ENCODE results near the gene UTP20. TPM values are rescaled to one million over a fixed set of nuclear protein-coding genes. Genes with fewer than 3 reads are reported as not detected.
"Not testable (repeated sequence)": the region's sequence is repeated elsewhere in the genome, so short reads cannot be mapped to it uniquely, and the experiment has no call there.

UTP20 gene
- total RNA-seq, 1 donor from 2014 or later, result 7.6 TPM

- no peak for DNase-seq (ENCODE audit: low spot score)
- intact Hi-C loops (cut with DNase I), result no loop called here
These were observed 43.4 kb downstream of the UTP20 start for GRCh38 chr12:101323255-101323654.

GRCh38 chr12:101325590-101325989 lies 45.7 kb downstream of the UTP20 start:
- intact Hi-C loops (cut with DNase I), result no loop called here
- DNase-seq (ENCODE audit: low spot score), result no peak

- intact Hi-C loops (cut with DNase I), result no loop called here
- DNase-seq (ENCODE audit: low spot score), result no peak
These were observed 47.1 kb downstream of the UTP20 start for GRCh38 chr12:101327051-101327450.

- intact Hi-C loops (cut with DNase I), result no loop called here
- DNase-seq (ENCODE audit: low spot score), result no peak
These were observed 47.6 kb downstream of the UTP20 start for GRCh38 chr12:101327546-101327945.

- intact Hi-C loops (cut with DNase I), result no loop called here
- DNase-seq (ENCODE audit: low spot score), result no peak
These were observed 49.0 kb downstream of the UTP20 start for GRCh38 chr12:101328917-101329316.

GRCh38 chr12:101330631-101331030 lies 50.7 kb downstream of the UTP20 start:
- intact Hi-C loops (cut with DNase I), result no loop called here
- DNase-seq (ENCODE audit: low spot score), result no peak

- DNase-seq (ENCODE audit: low spot score), result no peak
- intact Hi-C loops (cut with DNase I), result no loop called here
These were observed 56.5 kb downstream of the UTP20 start for GRCh38 chr12:101336437-101336836.

- no peak for DNase-seq (ENCODE audit: low spot score)
- intact Hi-C loops (cut with DNase I), result no loop called here
These were observed 58.2 kb downstream of the UTP20 start for GRCh38 chr12:101338087-101338486.

- no peak for DNase-seq (ENCODE audit: low spot score)
- intact Hi-C loops (cut with DNase I), result no loop called here
These were observed 64.0 kb downstream of the UTP20 start for GRCh38 chr12:101343893-101344292.

GRCh38 chr12:101351682-101352081 lies 71.8 kb downstream of the UTP20 start:
- no peak for DNase-seq (ENCODE audit: low spot score)
- intact Hi-C loops (cut with DNase I), result no loop called here

- intact Hi-C loops (cut with DNase I), result no loop called here
These were observed 76.9 kb downstream of the UTP20 start for GRCh38 chr12:101356794-101357193.

GRCh38 chr12:101361455-101361854 lies 81.5 kb downstream of the UTP20 start:
- intact Hi-C loops (cut with DNase I), result no loop called here

More at GRCh38 chr12:101356794-101357193, 76.9 kb downstream of the UTP20 start:
- no peak for DNase-seq (ENCODE audit: low spot score)

GRCh38 chr12:101368016-101368415 lies 88.1 kb downstream of the UTP20 start:
- intact Hi-C loops (cut with DNase I), result no loop called here
- no peak for DNase-seq (ENCODE audit: low spot score)

More at GRCh38 chr12:101361455-101361854, 81.5 kb downstream of the UTP20 start:
- no peak for DNase-seq (ENCODE audit: low spot score)

- DNase-seq (ENCODE audit: low spot score), result no peak
- intact Hi-C loops (cut with DNase I), result no loop called here
These were observed 92.5 kb downstream of the UTP20 start for GRCh38 chr12:101372431-101372830.

GRCh38 chr12:101375573-101375972 lies 95.7 kb downstream of the UTP20 start:
- intact Hi-C loops (cut with DNase I), result no loop called here
- no peak for DNase-seq (ENCODE audit: low spot score)

- intact Hi-C loops (cut with DNase I), result no loop called here
These were observed 99.2 kb downstream of the UTP20 start for GRCh38 chr12:101379149-101379548.

GRCh38 chr12:101391181-101391580 lies 111.3 kb downstream of the UTP20 start:
- DNase-seq (ENCODE audit: low spot score), result not testable (repeated sequence)

More at GRCh38 chr12:101379149-101379548, 99.2 kb downstream of the UTP20 start:
- DNase-seq (ENCODE audit: low spot score), result no peak

GRCh38 chr12:101407049-101407435 lies 127.1 kb downstream of the UTP20 start:
- intact Hi-C loops (cut with DNase I), result loop anchor here (5.0 kb wide), 2 partner anchors 290 to 420 kb away; partner anchors contain the start of gene CHPT1
- peak; percentile 75 for DNase-seq (ENCODE audit: low spot score)

More at GRCh38 chr12:101391181-101391580, 111.3 kb downstream of the UTP20 start:
- intact Hi-C loops (cut with DNase I), result not testable (repeated sequence)

- intact Hi-C loops (cut with DNase I), result loop anchor here (5.0 kb wide), 2 partner anchors 290 to 420 kb away; partner anchors contain the start of gene CHPT1
- DNase-seq (ENCODE audit: low spot score), result peak; percentile 94
These were observed 127.8 kb downstream of the UTP20 start, which contains the start of gene ARL1 for GRCh38 chr12:101407436-101408345. Gene ARL1 (minus strand): TSS chr12:101407772. CDS start chr12:101407645, 127 bp downstream.

- not testable (repeated sequence) for DNase-seq (ENCODE audit: low spot score)
These were observed 130.3 kb downstream of the UTP20 start for GRCh38 chr12:101410169-101410568.

More at GRCh38 chr12:101410169-101410568, 130.3 kb downstream of the UTP20 start:
- intact Hi-C loops (cut with DNase I), result loop anchor here (10.0 kb wide), 1 partner anchor 355 kb away; no protein-coding TSS in a partner anchor
